Chondrocyte (in vitro differentiated cells): Measurements from ENCODE around the gene RIMS4. TPM values are rescaled to one million over a fixed set of nuclear protein-coding genes. Genes with fewer than 3 reads are reported as not detected.

ENCODE experiments used
- DNase-seq: peaks from one replicate; pipeline ENCODE4 v3.0.0; 2021; ENCODE audit warnings: mixed read lengths, low spot score
- H3K27ac Mint-ChIP-seq: one replicate; pipeline ENCODE4 v1.8.0; 2021; ENCODE audit warnings: mild to moderate bottlenecking, moderate library complexity, mixed read lengths; ENCODE audit not compliant: unreplicated experiment
- H3K27me3 Mint-ChIP-seq: 2 replicates; pipeline ENCODE4 v1.8.0; 2021; ENCODE audit warnings: low read depth, mixed read lengths
- H3K36me3 Mint-ChIP-seq: 2 replicates; pipeline ENCODE4 v1.8.0; 2021; ENCODE audit warnings: low read depth, mixed read lengths
- H3K4me1 Mint-ChIP-seq: 2 replicates; pipeline ENCODE4 v1.8.0; 2021; ENCODE audit warnings: low read depth, mild to moderate bottlenecking, mixed read lengths
- H3K4me3 Mint-ChIP-seq: one replicate; pipeline ENCODE4 v1.8.0; 2021; ENCODE audit warnings: mild to moderate bottlenecking, moderate library complexity, mixed read lengths; ENCODE audit not compliant: unreplicated experiment
- H3K9me3 Mint-ChIP-seq: 2 replicates; pipeline ENCODE4 v1.8.0; 2021; ENCODE audit warnings: low read depth, mixed read lengths
- total RNA-seq: library from RNA; stranded (reverse); gene quantifications from 3 replicates; pipeline ENCODE4 v1.2.1, GENCODE V29; 2021
- TF ChIP-seq, protein P1 (sequence below): fragments of 200-600 bp; sonication (generic); IDR thresholded peaks from 2 replicates; pipeline ENCODE4 v1.5.0; 2021; ENCODE audit warnings: antibody characterized with exemption, mild to moderate bottlenecking, moderate library complexity

RIMS4 gene
- total RNA-seq, 1 donor from 2014 or later, result 2.1 TPM

GRCh38 chr20:44805979-44806620 lies 4.2 kb downstream of the RIMS4 start:
- Mint-ChIP-seq H3K27me3 (peaks cover 55% of the 10 kb centered on the region), H3K27ac (no peak overlapping the region), H3K4me1 (peaks cover 9% of the 10 kb centered on the region), H3K36me3 (peaks cover under 1% of the 10 kb centered on the region), H3K4me3 (no peak overlapping the region), H3K9me3 (no peaks in the 10 kb centered on the region)
- TF ChIP-seq, protein P1, sequence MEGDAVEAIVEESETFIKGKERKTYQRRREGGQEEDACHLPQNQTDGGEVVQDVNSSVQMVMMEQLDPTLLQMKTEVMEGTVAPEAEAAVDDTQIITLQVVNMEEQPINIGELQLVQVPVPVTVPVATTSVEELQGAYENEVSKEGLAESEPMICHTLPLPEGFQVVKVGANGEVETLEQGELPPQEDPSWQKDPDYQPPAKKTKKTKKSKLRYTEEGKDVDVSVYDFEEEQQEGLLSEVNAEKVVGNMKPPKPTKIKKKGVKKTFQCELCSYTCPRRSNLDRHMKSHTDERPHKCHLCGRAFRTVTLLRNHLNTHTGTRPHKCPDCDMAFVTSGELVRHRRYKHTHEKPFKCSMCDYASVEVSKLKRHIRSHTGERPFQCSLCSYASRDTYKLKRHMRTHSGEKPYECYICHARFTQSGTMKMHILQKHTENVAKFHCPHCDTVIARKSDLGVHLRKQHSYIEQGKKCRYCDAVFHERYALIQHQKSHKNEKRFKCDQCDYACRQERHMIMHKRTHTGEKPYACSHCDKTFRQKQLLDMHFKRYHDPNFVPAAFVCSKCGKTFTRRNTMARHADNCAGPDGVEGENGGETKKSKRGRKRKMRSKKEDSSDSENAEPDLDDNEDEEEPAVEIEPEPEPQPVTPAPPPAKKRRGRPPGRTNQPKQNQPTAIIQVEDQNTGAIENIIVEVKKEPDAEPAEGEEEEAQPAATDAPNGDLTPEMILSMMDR, result no peak
- DNase-seq, result no peak

DNA sequence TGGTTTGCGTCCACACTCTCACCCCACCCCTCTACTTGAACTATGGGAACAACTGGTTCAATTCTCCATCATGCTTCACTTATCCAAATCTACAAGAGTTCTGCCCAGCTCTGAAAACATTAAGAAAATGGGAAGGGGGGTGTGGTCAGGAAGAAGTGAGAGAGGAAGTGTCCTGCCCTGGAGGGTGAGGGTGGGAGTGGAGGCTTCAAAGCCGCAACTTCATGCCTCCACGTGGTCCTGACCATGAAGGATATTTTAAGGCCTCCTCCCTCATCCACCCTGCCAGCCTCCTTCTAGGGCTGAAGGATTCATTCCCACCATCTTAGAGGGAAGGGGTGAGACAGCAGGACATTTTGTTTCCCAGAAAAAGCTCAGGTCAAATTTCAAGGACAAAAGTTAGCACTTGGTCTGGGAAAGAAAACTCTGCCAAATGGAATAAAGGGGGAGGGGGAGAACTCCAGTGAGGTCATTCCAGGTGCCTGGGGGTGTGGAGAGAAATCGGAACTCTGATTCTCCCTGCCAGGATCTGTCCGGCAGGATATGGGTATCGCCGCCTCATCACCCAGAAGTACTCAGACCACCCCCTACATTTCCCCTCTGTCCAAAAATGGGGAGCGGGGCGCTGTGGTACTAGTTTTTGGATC lies 4.9 kb downstream of the RIMS4 start:
- H3K9me3 Mint-ChIP-seq, result no peaks in the 10 kb centered on the region
- H3K27me3 Mint-ChIP-seq, result peaks cover 50% of the 10 kb centered on the region

DNA sequence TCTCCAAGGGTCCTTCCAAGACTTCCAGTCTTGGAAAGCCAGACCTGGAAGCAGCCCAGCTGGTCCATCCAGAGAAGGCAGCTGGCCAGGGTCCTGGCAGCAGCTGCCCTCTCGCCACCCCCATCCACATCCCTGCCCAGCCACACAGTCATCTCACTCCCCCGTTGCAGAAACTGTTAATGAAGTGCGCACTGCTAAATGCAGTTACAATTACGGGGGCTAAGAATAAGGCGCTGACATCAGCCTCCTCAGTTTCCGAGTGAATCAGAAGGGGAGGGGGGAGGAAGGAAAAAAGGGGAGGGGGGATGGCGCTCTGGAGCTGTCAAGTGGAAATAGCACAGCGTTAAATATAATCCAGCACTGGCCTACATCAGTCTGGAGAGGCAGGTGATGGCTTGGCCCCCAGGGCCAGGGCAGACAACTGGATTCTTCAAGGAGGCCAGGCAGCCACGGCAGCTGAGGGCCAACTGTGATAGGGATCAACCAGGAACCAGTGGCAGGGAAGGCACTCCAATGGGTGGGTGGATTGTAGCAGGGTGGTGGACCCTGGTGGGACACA lies 6.9 kb downstream of the RIMS4 start:
- Mint-ChIP-seq H3K27ac (no peak overlapping the region), H3K36me3 (no peaks in the 10 kb centered on the region), H3K9me3 (no peaks in the 10 kb centered on the region), H3K4me1 (no peaks in the 10 kb centered on the region), H3K27me3 (peaks cover 42% of the 10 kb centered on the region), H3K4me3 (no peak overlapping the region)
- TF ChIP-seq, protein P1, result no peak
- no peak for DNase-seq

More for the DNA sequence above, 4.9 kb downstream of the RIMS4 start:
- TF ChIP-seq, protein P1, result no peak
- Mint-ChIP-seq H3K36me3 (no peaks in the 10 kb centered on the region), H3K4me1 (peaks cover 4% of the 10 kb centered on the region), H3K4me3 (no peak overlapping the region), H3K27ac (no peak overlapping the region)
- no peak for DNase-seq

GRCh38 chr20:44802702-44803101 lies 7.6 kb downstream of the RIMS4 start:
- TF ChIP-seq, protein P1, result no peak
- Mint-ChIP-seq H3K27ac (no peak overlapping the region), H3K9me3 (no peaks in the 10 kb centered on the region), H3K36me3 (no peaks in the 10 kb centered on the region), H3K4me1 (no peaks in the 10 kb centered on the region), H3K27me3 (peaks cover 41% of the 10 kb centered on the region), H3K4me3 (no peak overlapping the region)
- DNase-seq, result no peak

DNA sequence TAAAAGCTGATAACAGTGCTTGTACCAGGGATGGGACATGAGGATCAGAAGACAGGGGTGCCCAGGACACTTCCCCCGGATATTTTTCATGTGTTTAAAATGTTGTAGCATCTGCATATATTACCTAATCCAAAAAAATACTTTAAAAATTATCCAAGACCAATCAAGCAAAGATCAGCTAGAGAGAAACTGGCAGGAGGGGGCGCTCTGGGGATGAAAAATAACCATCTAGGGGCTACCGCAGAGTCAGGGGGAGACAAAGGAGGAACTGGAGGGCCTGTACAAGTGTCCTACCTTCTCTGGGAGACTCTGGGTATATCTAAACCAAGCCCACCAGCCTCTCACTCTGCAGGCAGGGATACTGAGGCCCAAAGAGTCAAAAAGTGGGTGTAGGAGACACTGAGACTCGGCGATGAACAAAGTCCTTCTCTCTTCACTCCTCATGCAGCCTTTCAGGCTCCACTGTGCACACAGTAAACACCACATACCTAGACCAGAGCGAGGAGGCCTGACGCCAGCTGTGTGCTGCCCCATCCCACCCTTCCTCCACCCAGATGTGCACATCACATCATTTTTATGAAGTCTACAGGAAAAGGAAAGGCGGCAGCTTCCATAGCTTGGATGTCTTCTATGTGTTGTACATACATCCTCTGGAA lies 9.8 kb downstream of the RIMS4 start:
- Mint-ChIP-seq H3K9me3 (no peaks in the 10 kb centered on the region), H3K4me1 (no peaks in the 10 kb centered on the region), H3K36me3 (no peaks in the 10 kb centered on the region), H3K27me3 (peaks cover 50% of the 10 kb centered on the region), H3K4me3 (no peak overlapping the region), H3K27ac (no peak overlapping the region)
- no peak for DNase-seq
- TF ChIP-seq, protein P1, result peak; percentile 63
